ENCODE measurements around the gene GLUD1. TPM values are rescaled to one million over a fixed set of nuclear protein-coding genes. Genes with fewer than 3 reads are reported as not detected.
"Not testable (repeated sequence)": the region's sequence is repeated elsewhere in the genome, so short reads cannot be mapped to it uniquely, and the experiment has no call there.

Gene GLUD1
- total RNA-seq, 1 experiment from 2014 or later = 202 TPM

GRCh38 chr10:87045434-87045938 is 49.2 kb downstream of the GLUD1 start:
- no peak for DNase-seq (ENCODE audit: low spot score)

- not testable (repeated sequence) for DNase-seq (ENCODE audit: low spot score)
These were observed 51.1 kb downstream of the GLUD1 start for GRCh38 chr10:87043579-87043978.

- DNase-seq (ENCODE audit: low spot score) = no peak
These were observed 55.9 kb downstream of the GLUD1 start for GRCh38 chr10:87038786-87039185.

- no peak for DNase-seq (ENCODE audit: low spot score)
These were observed 56.3 kb downstream of the GLUD1 start for GRCh38 chr10:87038286-87038717.

GRCh38 chr10:87036623-87037022 is 58.0 kb downstream of the GLUD1 start:
- no peak for DNase-seq (ENCODE audit: low spot score)

GRCh38 chr10:87030912-87031635 is 63.6 kb downstream of the GLUD1 start:
- no peak for DNase-seq (ENCODE audit: low spot score)

GRCh38 chr10:87030419-87030818 is 64.2 kb downstream of the GLUD1 start:
- DNase-seq (ENCODE audit: low spot score) = not testable (repeated sequence)

- not testable (repeated sequence) for DNase-seq (ENCODE audit: low spot score)
These were observed 67.7 kb downstream of the GLUD1 start for GRCh38 chr10:87026747-87027508.

GRCh38 chr10:87025285-87025958 is 69.2 kb downstream of the GLUD1 start:
- DNase-seq (ENCODE audit: low spot score) = peak; percentile 88

- DNase-seq (ENCODE audit: low spot score) = peak; percentile 19
These were observed 74.6 kb downstream of the GLUD1 start, which contains the start of gene FAM25A for GRCh38 chr10:87020056-87020455. TSS of gene FAM25A (plus strand) at chr10:87020294. CDS start at chr10:87020325, 31 bp downstream.

GRCh38 chr10:87019504-87019903 is 75.1 kb downstream of the GLUD1 start:
- DNase-seq (ENCODE audit: low spot score) = peak; percentile 26

GRCh38 chr10:87019066-87019465 is 75.6 kb downstream of the GLUD1 start:
- DNase-seq (ENCODE audit: low spot score) = not testable (repeated sequence)

- DNase-seq (ENCODE audit: low spot score) = not testable (repeated sequence)
These were observed 76.5 kb downstream of the GLUD1 start for GRCh38 chr10:87018127-87018526.

- DNase-seq (ENCODE audit: low spot score) = not testable (repeated sequence)
These were observed 79.5 kb downstream of the GLUD1 start for GRCh38 chr10:87014986-87015716.

- not testable (repeated sequence) for DNase-seq (ENCODE audit: low spot score)
These were observed 81.1 kb downstream of the GLUD1 start for GRCh38 chr10:87013528-87013927.

- not testable (repeated sequence) for DNase-seq (ENCODE audit: low spot score)
These were observed 85.4 kb downstream of the GLUD1 start for GRCh38 chr10:87009134-87009696.

GRCh38 chr10:87008303-87008702 is 86.3 kb downstream of the GLUD1 start:
- not testable (repeated sequence) for DNase-seq (ENCODE audit: low spot score)

GRCh38 chr10:87007674-87008073 is 87.0 kb downstream of the GLUD1 start:
- not testable (repeated sequence) for DNase-seq (ENCODE audit: low spot score)

- not testable (repeated sequence) for DNase-seq (ENCODE audit: low spot score)
These were observed 87.5 kb downstream of the GLUD1 start for GRCh38 chr10:87007124-87007523.

GRCh38 chr10:87000491-87000890 is 94.2 kb downstream of the GLUD1 start:
- peak; percentile 6 for DNase-seq (ENCODE audit: low spot score)

All from A172 (cell line).